Measurements from ENCODE around the gene GATM. TPM values are rescaled to one million over a fixed set of nuclear protein-coding genes. Genes with fewer than 3 reads are reported as not detected.

Gene GATM
- total and polyA plus RNA-seq, 2 of the 8 experiments (the other 6 are each of a cell fraction or from before 2014, with no cell fraction given): 10.2 to 15.1 TPM

DNA sequence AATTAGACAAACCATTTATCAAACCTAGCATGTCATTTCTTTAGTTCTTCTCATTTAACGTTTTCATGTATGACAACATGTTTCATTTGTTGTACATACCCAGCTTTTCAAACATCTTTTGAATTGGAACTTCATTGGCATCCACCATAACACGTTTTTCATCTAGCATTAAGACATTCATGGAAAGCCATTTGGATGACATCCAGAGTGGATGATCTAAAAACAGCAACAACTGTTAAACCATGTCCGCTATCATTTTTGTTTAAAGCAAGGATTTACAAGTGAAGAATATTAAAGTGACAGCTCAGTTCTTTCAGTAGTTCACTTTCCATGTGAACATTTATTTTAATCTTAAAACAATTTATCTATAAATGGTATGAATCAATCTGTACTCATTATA is 14.5 kb downstream of the GATM start (continued):
- no peak for TF ChIP-seq FOSL1 (IDR thresholded peaks at IDR 0.05; ENCODE audit: insufficient read depth, low read depth, low read length)
- TF ChIP-seq, protein P1, sequence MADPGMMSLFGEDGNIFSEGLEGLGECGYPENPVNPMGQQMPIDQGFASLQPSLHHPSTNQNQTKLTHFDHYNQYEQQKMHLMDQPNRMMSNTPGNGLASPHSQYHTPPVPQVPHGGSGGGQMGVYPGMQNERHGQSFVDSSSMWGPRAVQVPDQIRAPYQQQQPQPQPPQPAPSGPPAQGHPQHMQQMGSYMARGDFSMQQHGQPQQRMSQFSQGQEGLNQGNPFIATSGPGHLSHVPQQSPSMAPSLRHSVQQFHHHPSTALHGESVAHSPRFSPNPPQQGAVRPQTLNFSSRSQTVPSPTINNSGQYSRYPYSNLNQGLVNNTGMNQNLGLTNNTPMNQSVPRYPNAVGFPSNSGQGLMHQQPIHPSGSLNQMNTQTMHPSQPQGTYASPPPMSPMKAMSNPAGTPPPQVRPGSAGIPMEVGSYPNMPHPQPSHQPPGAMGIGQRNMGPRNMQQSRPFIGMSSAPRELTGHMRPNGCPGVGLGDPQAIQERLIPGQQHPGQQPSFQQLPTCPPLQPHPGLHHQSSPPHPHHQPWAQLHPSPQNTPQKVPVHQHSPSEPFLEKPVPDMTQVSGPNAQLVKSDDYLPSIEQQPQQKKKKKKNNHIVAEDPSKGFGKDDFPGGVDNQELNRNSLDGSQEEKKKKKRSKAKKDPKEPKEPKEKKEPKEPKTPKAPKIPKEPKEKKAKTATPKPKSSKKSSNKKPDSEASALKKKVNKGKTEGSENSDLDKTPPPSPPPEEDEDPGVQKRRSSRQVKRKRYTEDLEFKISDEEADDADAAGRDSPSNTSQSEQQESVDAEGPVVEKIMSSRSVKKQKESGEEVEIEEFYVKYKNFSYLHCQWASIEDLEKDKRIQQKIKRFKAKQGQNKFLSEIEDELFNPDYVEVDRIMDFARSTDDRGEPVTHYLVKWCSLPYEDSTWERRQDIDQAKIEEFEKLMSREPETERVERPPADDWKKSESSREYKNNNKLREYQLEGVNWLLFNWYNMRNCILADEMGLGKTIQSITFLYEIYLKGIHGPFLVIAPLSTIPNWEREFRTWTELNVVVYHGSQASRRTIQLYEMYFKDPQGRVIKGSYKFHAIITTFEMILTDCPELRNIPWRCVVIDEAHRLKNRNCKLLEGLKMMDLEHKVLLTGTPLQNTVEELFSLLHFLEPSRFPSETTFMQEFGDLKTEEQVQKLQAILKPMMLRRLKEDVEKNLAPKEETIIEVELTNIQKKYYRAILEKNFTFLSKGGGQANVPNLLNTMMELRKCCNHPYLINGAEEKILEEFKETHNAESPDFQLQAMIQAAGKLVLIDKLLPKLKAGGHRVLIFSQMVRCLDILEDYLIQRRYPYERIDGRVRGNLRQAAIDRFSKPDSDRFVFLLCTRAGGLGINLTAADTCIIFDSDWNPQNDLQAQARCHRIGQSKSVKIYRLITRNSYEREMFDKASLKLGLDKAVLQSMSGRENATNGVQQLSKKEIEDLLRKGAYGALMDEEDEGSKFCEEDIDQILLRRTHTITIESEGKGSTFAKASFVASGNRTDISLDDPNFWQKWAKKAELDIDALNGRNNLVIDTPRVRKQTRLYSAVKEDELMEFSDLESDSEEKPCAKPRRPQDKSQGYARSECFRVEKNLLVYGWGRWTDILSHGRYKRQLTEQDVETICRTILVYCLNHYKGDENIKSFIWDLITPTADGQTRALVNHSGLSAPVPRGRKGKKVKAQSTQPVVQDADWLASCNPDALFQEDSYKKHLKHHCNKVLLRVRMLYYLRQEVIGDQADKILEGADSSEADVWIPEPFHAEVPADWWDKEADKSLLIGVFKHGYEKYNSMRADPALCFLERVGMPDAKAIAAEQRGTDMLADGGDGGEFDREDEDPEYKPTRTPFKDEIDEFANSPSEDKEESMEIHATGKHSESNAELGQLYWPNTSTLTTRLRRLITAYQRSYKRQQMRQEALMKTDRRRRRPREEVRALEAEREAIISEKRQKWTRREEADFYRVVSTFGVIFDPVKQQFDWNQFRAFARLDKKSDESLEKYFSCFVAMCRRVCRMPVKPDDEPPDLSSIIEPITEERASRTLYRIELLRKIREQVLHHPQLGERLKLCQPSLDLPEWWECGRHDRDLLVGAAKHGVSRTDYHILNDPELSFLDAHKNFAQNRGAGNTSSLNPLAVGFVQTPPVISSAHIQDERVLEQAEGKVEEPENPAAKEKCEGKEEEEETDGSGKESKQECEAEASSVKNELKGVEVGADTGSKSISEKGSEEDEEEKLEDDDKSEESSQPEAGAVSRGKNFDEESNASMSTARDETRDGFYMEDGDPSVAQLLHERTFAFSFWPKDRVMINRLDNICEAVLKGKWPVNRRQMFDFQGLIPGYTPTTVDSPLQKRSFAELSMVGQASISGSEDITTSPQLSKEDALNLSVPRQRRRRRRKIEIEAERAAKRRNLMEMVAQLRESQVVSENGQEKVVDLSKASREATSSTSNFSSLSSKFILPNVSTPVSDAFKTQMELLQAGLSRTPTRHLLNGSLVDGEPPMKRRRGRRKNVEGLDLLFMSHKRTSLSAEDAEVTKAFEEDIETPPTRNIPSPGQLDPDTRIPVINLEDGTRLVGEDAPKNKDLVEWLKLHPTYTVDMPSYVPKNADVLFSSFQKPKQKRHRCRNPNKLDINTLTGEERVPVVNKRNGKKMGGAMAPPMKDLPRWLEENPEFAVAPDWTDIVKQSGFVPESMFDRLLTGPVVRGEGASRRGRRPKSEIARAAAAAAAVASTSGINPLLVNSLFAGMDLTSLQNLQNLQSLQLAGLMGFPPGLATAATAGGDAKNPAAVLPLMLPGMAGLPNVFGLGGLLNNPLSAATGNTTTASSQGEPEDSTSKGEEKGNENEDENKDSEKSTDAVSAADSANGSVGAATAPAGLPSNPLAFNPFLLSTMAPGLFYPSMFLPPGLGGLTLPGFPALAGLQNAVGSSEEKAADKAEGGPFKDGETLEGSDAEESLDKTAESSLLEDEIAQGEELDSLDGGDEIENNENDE (IDR thresholded peaks at IDR 0.05; ENCODE audit: insufficient replicate concordance, low read length): no peak
- TF ChIP-seq, protein P2, sequence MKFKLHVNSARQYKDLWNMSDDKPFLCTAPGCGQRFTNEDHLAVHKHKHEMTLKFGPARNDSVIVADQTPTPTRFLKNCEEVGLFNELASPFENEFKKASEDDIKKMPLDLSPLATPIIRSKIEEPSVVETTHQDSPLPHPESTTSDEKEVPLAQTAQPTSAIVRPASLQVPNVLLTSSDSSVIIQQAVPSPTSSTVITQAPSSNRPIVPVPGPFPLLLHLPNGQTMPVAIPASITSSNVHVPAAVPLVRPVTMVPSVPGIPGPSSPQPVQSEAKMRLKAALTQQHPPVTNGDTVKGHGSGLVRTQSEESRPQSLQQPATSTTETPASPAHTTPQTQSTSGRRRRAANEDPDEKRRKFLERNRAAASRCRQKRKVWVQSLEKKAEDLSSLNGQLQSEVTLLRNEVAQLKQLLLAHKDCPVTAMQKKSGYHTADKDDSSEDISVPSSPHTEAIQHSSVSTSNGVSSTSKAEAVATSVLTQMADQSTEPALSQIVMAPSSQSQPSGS (IDR thresholded peaks at IDR 0.05; ENCODE audit: low read length): no peak

Data from H1 (cell line).